GM12878 (cell line): ENCODE data around the gene TOPAZ1. TPM values are rescaled to one million over a fixed set of nuclear protein-coding genes. Genes with fewer than 3 reads are reported as not detected.

Experiments
- ATAC-seq: fragments of 200-7000 bp; cut with Tn5 transposase; 3 replicates; pipeline ENCODE4 v1.9.1; 2020; ENCODE audit warnings: mild to moderate bottlenecking, moderate library complexity
- Bru-seq: library from RNA; stranded (reverse); fragments of 400-500 nt; gene quantifications from one replicate; lab custom pipeline; 2021; lab: Mats Ljungman, UMichigan
- BruChase-seq, 2 experiments: library from RNA; stranded (reverse); fragments of 400-500 nt; gene quantifications; one replicate each; lab custom pipeline; 2021; lab: Mats Ljungman, UMichigan
- BruUV-seq: library from RNA; stranded (reverse); fragments of 400-500 nt; replicated peaks from 2 replicates; lab custom pipeline; 2021; lab: Mats Ljungman, UMichigan
- CTCF ChIA-PET: fragments of 300-600 bp; sonication (Branson Sonifier 250); formaldehyde crosslinking; extraction: SDS; loops from one replicate; lab custom pipeline; 2021; ENCODE audit warnings: inconsistent platforms; lab: Yijun Ruan, JAX
- POLR2A ChIA-PET: fragments of 350-600 bp; formaldehyde crosslinking; extraction: SDS; loops from one replicate; lab custom pipeline; 2021; ENCODE audit warnings: inconsistent platforms; lab: Charles Lee
- RAD21 ChIA-PET: fragments of 300-600 bp; sonication (Branson Sonifier 250); formaldehyde crosslinking; loops from one replicate; lab custom pipeline; 2023; ENCODE audit warnings: antibody characterized with exemption; ENCODE audit not compliant: unreplicated experiment; lab: Charles Lee
- SMC1A ChIA-PET: fragments of 300-600 bp; sonication (Branson Sonifier 250); formaldehyde crosslinking; loops from one replicate; lab custom pipeline; 2023; ENCODE audit not compliant: unreplicated experiment, uncharacterized antibody; lab: Charles Lee
- DNase-seq: peaks from one replicate; pipeline ENCODE4 v3.0.0-alpha.2; 2011; ENCODE audit warnings: low read depth, low spot score
- FAIRE-seq: peaks from 3 replicates; lab custom pipeline; 2011; peaks lifted over from hg19 to GRCh38; lab: Jason Lieb, UNC
- H2AFZ ChIP-seq: 2 replicates; pipeline ENCODE4 v1.6.0; 2011; ENCODE audit warnings: low read depth, low read length, control low read depth; ENCODE audit not compliant: control insufficient read depth
- H3K27ac ChIP-seq: 2 replicates; pipeline ENCODE4 v1.5.1; 2011; ENCODE audit warnings: control low read depth; ENCODE audit not compliant: control insufficient read depth, insufficient read depth
- H3K27me3 ChIP-seq, 2 experiments: replicated peaks in 1 of 2; 2 replicates each; pipeline versions ENCODE4 v1.6.0 to v1.6.1; 2011; ENCODE audit warnings: low read length in 1 of 2; ENCODE audit not compliant: control insufficient read depth in 2 of 2, insufficient read depth in 2 of 2
- H3K36me3 ChIP-seq, 2 experiments: 2 replicates each; pipeline ENCODE4 v1.5.1; 2011; ENCODE audit warnings: low read length in 1 of 2; ENCODE audit not compliant: control insufficient read depth in 2 of 2, insufficient read depth in 2 of 2
- H3K4me1 ChIP-seq: 2 replicates; pipeline ENCODE4 v1.6.1; 2011; ENCODE audit warnings: mild to moderate bottlenecking, low read length, moderate library complexity, mixed read lengths; ENCODE audit not compliant: control insufficient read depth, insufficient read depth
- H3K4me2 ChIP-seq: 2 replicates; pipeline ENCODE4 v1.6.0; 2011; ENCODE audit warnings: control low read depth; ENCODE audit not compliant: control insufficient read depth, insufficient read depth
- H3K4me3 ChIP-seq: fragments of 200-600 bp; sonication (generic); 2 replicates; pipeline ENCODE4 v1.5.1; 2016
- H3K79me2 ChIP-seq: 2 replicates; pipeline ENCODE4 v1.6.0; 2011; ENCODE audit warnings: low read length; ENCODE audit not compliant: control insufficient read depth, insufficient read depth
- H3K9ac ChIP-seq: 2 replicates; pipeline ENCODE4 v1.8.0; 2011; ENCODE audit warnings: low read length, control low read depth, mixed read lengths; ENCODE audit not compliant: control insufficient read depth, insufficient read depth
- H3K9me3 ChIP-seq: replicated peaks from 3 replicates; pipeline ENCODE4 v1.5.1; 2011; ENCODE audit warnings: mild to moderate bottlenecking, low read length; ENCODE audit not compliant: control insufficient read depth, insufficient read depth
- H4K20me1 ChIP-seq: 2 replicates; pipeline ENCODE4 v1.6.0; 2011; ENCODE audit not compliant: control insufficient read depth, insufficient read depth
- HDGF ChIP-seq: fragments of 450-650 bp; IDR thresholded peaks from 2 replicates; pipeline ENCODE4 v1.6.1; 2016; ENCODE audit warnings: antibody characterized with exemption
- IKZF2 ChIP-seq, 2 experiments: fragments of 450-650 bp; IDR thresholded peaks; 2 replicates each; pipeline ENCODE4 v1.6.1; 2017; ENCODE audit warnings: mild to moderate bottlenecking in 2 of 2, moderate library complexity in 2 of 2
- KDM1A ChIP-seq: fragments of 200-600 bp; sonication (generic); IDR thresholded peaks from 2 replicates; pipeline ENCODE4 v1.6.1; 2016; ENCODE audit warnings: borderline replicate concordance
- NFXL1 ChIP-seq: fragments of 450-650 bp; IDR thresholded peaks from 2 replicates; pipeline ENCODE4 v1.6.1; 2017; ENCODE audit warnings: antibody characterized with exemption, mild to moderate bottlenecking, borderline replicate concordance
- PML ChIP-seq: IDR thresholded peaks from 2 replicates; pipeline ENCODE4 v1.6.1; 2012; ENCODE audit warnings: low read length, inconsistent platforms
- RAD51 ChIP-seq: fragments of 450-650 bp; IDR thresholded peaks from 2 replicates; pipeline ENCODE4 v1.6.1; 2016; ENCODE audit warnings: moderate library complexity, mild to moderate bottlenecking, inconsistent platforms
- YY1 ChIP-seq: IDR thresholded peaks from 2 replicates; pipeline ENCODE4 v1.6.1; 2011; ENCODE audit warnings: low read depth, mild to moderate bottlenecking, low read length
- ZBED1 ChIP-seq: IDR thresholded peaks from 2 replicates; pipeline ENCODE4 v1.6.1; 2016; ENCODE audit warnings: borderline replicate concordance
- WGBS: methylation state at CpG from one replicate; pipeline ENCODE4 v1.1.6; 2016; ENCODE audit warnings: low lambda C conversion rate; ENCODE audit not compliant: insufficient replicate concordance, insufficient coverage; ENCODE audit errors: missing lambda C conversion rate; 5-methylcytosine and 5-hydroxymethylcytosine counted together
- in situ Hi-C: fragments of 300-500 bp; cut with MboI; formaldehyde crosslinking; loops from 9 replicates; pipeline ENCODE4 v1.14.3; 2018; ENCODE audit warnings: mixed read lengths
- intact Hi-C: fragments of 100-400 bp; cut with micrococcal nuclease; formaldehyde crosslinking; loops from one replicate; pipeline ENCODE4 v1.14.2; 2022; ENCODE audit not compliant: unreplicated experiment
- long read RNA-seq, 2 experiments: library from polyadenylated mRNA; unstranded; transcript quantifications; one replicate each; pipeline ENCODE4 v2.0.0, GENCODE V29; 2019 to 2020
- polyA minus RNA-seq, 3 experiments: library from RNA; depleted of rRNA, polyadenylated mRNA; stranded (reverse); fragments of >200 nt; gene quantifications; 2 replicates each; pipeline ENCODE4 v1.2.3, GENCODE V29; 2011
- polyA plus RNA-seq, 11 experiments: library from polyadenylated mRNA; depleted of rRNA in 4 of 11; unstranded in 6 of 11; stranded (reverse) in 5 of 11; fragments of >200 nt; fragmentation: Nextera tagmentation in 4 of 11; fragmentation: Illumina TruSeq in 1 of 11; extraction: Ambion mirVana in 4 of 11; extraction: Trizol in 1 of 11; gene quantifications; 1 replicate in 1 of 11; 2 replicates in 10 of 11; pipeline versions ENCODE4 v1.2.1 to v1.2.3, GENCODE V29; 2011 to 2016; ENCODE audit warnings: inconsistent platforms in 2 of 11, missing spikeins in 2 of 11, low read depth in 1 of 11
- total RNA-seq, 4 experiments: library from RNA; depleted of rRNA in 3 of 4; stranded (reverse); fragments of >200 nt in 3 of 4; fragmentation: Illumina TruSeq in 1 of 4; extraction: Trizol in 1 of 4; gene quantifications; 2 replicates each; pipeline versions ENCODE4 v1.2.1 to v1.2.3, GENCODE V29; 2013 to 2021
- TF ChIP-seq, protein P1 (sequence below): fragments of 450-650 bp; IDR thresholded peaks from 2 replicates; pipeline ENCODE4 v1.6.1; 2018; ENCODE audit warnings: borderline replicate concordance, mild to moderate bottlenecking; ENCODE audit not compliant: partially characterized antibody
- TF ChIP-seq, protein P2 (sequence below): fragments of 450-650 bp; formaldehyde crosslinking; IDR thresholded peaks from 2 replicates; pipeline ENCODE4 v1.4.0; 2022; ENCODE audit warnings: mild to moderate bottlenecking, moderate library complexity

The TOPAZ1 gene
- not detected in 2 replicates for total RNA-seq (2013; cell fraction: nucleolus; rRNA removed)
- total RNA-seq (2014; rRNA removed) (not detected in 2 replicates), total RNA-seq (2014; rRNA removed; fragmentation: Illumina TruSeq; extraction: Trizol) (not detected in 2 replicates), total RNA-seq (2021) (not detected in 2 replicates), polyA plus RNA-seq (2011; rRNA removed) (not detected in 2 replicates), polyA plus RNA-seq (2014; fragmentation: Illumina TruSeq; extraction: Trizol) (not detected in 2 replicates), polyA plus RNA-seq (2014; fragmentation: Nextera tagmentation; extraction: Ambion mirVana) (under 1 TPM in 1 of 2 experiments, not detected in 1; 0.02 TPM), polyA plus RNA-seq (2014; rRNA removed) (not detected in 2 replicates), polyA plus RNA-seq (2016; fragmentation: Nextera tagmentation; extraction: Ambion mirVana) (not detected), polyA minus RNA-seq (2011; rRNA and poly(A)+ RNA removed) (not detected in 2 replicates), Bru-seq, nascent RNA (not detected), BruChase-seq, experiment 1, labeled RNA remaining after a 6-hour chase (percentile 4 among the genes with signal in this experiment), BruChase-seq, experiment 2, labeled RNA remaining after a 2-hour chase (percentile 4 among the genes with signal in this experiment)
- polyA plus RNA-seq (2011; ENCODE audit: low read depth) = not detected
- polyA plus RNA-seq (2011; cell fraction: cytosol; rRNA removed) = not detected in 2 replicates
- not detected in 2 replicates for polyA plus RNA-seq (2011; cell fraction: nucleus; rRNA removed)
- not detected in 2 replicates for polyA plus RNA-seq (2012)
- polyA minus RNA-seq (2011; cell fraction: cytosol; rRNA and poly(A)+ RNA removed) = not detected in 2 replicates
- polyA minus RNA-seq (2011; cell fraction: nucleus; rRNA and poly(A)+ RNA removed) = not detected in 2 replicates
- long read RNA-seq, experiment 1 = 0 reads
- long read RNA-seq, experiment 2 = 0 reads

DNA sequence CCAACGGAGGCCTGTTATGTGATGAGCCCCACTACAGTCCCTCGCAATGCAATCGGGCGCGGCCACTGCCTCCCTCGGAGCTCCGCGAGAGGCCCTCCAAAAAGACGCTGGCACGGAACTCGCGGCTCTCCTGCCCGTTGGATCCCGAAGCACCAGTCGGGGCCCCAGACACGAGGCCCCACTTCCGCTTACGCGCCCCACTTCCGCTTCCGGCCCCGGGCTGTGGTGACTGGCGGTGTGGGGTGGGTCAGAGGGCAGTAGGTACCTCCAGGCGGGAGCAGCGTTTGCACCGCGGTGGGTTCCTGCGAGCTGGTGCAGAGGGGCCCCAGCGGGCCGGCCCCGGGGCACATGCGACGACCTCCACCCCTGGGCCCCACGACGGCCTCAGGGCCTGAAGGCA, at the start of gene TOPAZ1:
Gene TOPAZ1, plus strand, starts transcription at position 181 of the 400 bp plus-strand sequence. Its CDS starts 168 bp downstream, at position 349.
- DNase-seq (no peak), ATAC-seq (no peak), FAIRE-seq (no peak)
- ChIA-PET POLR2A (no interaction called here), SMC1A (no interaction called here), CTCF (no interaction called here), RAD21 (no interaction called here)
- 83% methylated on average over 26 of the region's 35 CpGs for WGBS
- Histone ChIP-seq H3K27me3 (no peaks in the 10 kb centered on the region), H3K4me3 (no peak within 1 kb of the TSS), H3K27ac (no peak within 1 kb of the TSS), H3K9ac (no peak within 1 kb of the TSS), H2AFZ (no peak within 1 kb of the TSS), H3K79me2 (no peaks in the 10 kb centered on the region), H3K4me2 (no peak within 1 kb of the TSS), H3K36me3 (no peaks in the 10 kb centered on the region), H3K4me1 (no peaks in the 10 kb centered on the region), H4K20me1 (no peaks in the 10 kb centered on the region), H3K9me3 (no peaks in the 10 kb centered on the region)
- in situ Hi-C loops = no loop called here
- no peak for TF ChIP-seq YY1
- TF ChIP-seq, protein P1, sequence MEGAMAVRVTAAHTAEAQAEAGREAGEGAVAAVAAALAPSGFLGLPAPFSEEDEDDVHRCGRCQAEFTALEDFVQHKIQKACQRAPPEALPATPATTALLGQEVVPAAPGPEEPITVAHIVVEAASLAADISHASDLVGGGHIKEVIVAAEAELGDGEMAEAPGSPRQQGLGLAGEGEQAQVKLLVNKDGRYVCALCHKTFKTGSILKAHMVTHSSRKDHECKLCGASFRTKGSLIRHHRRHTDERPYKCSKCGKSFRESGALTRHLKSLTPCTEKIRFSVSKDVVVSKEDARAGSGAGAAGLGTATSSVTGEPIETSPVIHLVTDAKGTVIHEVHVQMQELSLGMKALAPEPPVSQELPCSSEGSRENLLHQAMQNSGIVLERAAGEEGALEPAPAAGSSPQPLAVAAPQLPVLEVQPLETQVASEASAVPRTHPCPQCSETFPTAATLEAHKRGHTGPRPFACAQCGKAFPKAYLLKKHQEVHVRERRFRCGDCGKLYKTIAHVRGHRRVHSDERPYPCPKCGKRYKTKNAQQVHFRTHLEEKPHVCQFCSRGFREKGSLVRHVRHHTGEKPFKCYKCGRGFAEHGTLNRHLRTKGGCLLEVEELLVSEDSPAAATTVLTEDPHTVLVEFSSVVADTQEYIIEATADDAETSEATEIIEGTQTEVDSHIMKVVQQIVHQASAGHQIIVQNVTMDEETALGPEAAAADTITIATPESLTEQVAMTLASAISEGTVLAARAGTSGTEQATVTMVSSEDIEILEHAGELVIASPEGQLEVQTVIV = no peak
- TF ChIP-seq NFXL1 = no peak
- TF ChIP-seq, protein P2, sequence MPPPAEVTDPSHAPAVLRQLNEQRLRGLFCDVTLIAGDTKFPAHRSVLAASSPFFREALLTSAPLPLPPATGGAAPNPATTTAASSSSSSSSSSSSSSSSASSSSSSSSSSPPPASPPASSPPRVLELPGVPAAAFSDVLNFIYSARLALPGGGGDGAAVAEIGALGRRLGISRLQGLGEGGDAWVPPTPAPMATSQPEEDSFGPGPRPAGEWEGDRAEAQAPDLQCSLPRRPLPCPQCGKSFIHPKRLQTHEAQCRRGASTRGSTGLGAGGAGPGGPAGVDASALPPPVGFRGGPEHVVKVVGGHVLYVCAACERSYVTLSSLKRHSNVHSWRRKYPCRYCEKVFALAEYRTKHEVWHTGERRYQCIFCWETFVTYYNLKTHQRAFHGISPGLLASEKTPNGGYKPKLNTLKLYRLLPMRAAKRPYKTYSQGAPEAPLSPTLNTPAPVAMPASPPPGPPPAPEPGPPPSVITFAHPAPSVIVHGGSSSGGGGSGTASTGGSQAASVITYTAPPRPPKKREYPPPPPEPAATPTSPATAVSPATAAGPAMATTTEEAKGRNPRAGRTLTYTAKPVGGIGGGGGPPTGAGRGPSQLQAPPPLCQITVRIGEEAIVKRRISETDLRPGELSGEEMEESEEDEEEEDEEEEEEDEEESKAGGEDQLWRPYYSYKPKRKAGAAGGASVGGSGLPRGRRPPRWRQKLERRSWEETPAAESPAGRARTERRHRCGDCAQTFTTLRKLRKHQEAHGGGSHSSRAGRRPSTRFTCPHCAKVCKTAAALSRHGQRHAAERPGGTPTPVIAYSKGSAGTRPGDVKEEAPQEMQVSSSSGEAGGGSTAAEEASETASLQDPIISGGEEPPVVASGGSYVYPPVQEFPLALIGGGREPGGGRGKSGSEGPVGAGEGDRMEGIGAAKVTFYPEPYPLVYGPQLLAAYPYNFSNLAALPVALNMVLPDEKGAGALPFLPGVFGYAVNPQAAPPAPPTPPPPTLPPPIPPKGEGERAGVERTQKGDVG (CRISPR knock-in tag) = no peak
- TF ChIP-seq IKZF2 (IDR thresholded peaks at IDR 0.05) = no peak
- no peak for TF ChIP-seq ZBED1
- TF ChIP-seq KDM1A = no peak
- TF ChIP-seq PML = no peak
- TF ChIP-seq HDGF = no peak
- no peak for TF ChIP-seq RAD51
- BruUV-seq = no TSS peak
- intact Hi-C loops = no loop called here
